Measurements from ENCODE around the gene PPP2R2C. TPM values are rescaled to one million over a fixed set of nuclear protein-coding genes. Genes with fewer than 3 reads are reported as not detected.

Gene PPP2R2C
- total RNA-seq, 4 donors from 2014 or later = 50.7 to 81.3 (median 62.0) TPM

GRCh38 chr4:6293097-6293445, 179.3 kb downstream of the PPP2R2C start:
- no peak overlapping the region for H3K4me3 ChIP-seq (ENCODE audit: low read depth, poor library complexity, severe bottlenecking)
- WGBS, 2 donors = 88 to 90% methylated on average over 8 of the region's 8 CpGs

GRCh38 chr4:6292376-6293096, 179.9 kb downstream of the PPP2R2C start:
- no peak overlapping the region for H3K4me3 ChIP-seq (ENCODE audit: low read depth, poor library complexity, severe bottlenecking)
- no peak for DNase-seq (ENCODE audit: low spot score in 2 of 2)
- no peak for TF ChIP-seq POLR2A (IDR thresholded peaks at IDR 0.05)
- TF ChIP-seq, protein P1, sequence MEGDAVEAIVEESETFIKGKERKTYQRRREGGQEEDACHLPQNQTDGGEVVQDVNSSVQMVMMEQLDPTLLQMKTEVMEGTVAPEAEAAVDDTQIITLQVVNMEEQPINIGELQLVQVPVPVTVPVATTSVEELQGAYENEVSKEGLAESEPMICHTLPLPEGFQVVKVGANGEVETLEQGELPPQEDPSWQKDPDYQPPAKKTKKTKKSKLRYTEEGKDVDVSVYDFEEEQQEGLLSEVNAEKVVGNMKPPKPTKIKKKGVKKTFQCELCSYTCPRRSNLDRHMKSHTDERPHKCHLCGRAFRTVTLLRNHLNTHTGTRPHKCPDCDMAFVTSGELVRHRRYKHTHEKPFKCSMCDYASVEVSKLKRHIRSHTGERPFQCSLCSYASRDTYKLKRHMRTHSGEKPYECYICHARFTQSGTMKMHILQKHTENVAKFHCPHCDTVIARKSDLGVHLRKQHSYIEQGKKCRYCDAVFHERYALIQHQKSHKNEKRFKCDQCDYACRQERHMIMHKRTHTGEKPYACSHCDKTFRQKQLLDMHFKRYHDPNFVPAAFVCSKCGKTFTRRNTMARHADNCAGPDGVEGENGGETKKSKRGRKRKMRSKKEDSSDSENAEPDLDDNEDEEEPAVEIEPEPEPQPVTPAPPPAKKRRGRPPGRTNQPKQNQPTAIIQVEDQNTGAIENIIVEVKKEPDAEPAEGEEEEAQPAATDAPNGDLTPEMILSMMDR (IDR thresholded peaks at IDR 0.05) = no peak
- intact Hi-C loops (cut with DNase I; ENCODE audit: low total_unique reads) = no loop called here
- WGBS, 2 donors = 83 to 84% methylated on average over 13 of the region's 13 CpGs

More at GRCh38 chr4:6293097-6293445, 179.3 kb downstream of the PPP2R2C start:
- DNase-seq (ENCODE audit: low spot score in 2 of 2) = no peak
- TF ChIP-seq POLR2A (IDR thresholded peaks at IDR 0.05) = no peak
- TF ChIP-seq, protein P1 (IDR thresholded peaks at IDR 0.05) = no peak
- intact Hi-C loops (cut with DNase I; ENCODE audit: low total_unique reads) = no loop called here

DNA sequence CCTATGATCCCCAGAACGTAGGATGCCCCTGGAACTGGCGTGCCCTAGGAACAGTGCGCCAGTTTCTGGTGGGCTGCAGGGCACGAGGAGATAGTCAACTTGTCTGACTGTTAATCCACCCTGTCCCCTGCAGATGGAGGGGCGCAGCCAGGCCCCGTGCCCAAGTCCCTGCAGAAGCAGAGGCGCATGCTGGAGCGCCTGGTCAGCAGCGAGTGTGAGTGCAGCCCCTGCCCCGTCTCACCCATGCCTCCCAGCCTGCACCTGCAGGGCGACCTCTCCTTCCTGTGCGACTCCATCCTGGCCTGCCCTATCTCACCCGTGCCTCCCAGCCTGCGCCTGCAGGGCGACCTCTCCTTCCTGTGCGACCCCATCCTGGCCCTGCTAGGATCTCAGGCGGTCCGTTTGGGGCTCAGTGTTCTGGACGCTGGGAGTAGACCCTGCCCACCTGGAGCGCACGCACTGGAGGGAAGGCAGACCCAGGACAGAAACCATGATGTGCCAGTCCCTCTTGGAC, 180.6 kb downstream of the PPP2R2C start:
- TF ChIP-seq POLR2A (IDR thresholded peaks at IDR 0.05) = no peak
- TF ChIP-seq, protein P1 (IDR thresholded peaks at IDR 0.05) = no peak
- WGBS, 2 donors = 83 to 89% methylated on average over 18 to 20 of the region's 21 CpGs
- H3K4me3 ChIP-seq (ENCODE audit: low read depth, poor library complexity, severe bottlenecking) = no peak overlapping the region
- DNase-seq (ENCODE audit: low spot score in 2 of 2) = no peak
- intact Hi-C loops (cut with DNase I; ENCODE audit: low total_unique reads) = no loop called here

- intact Hi-C loops (cut with DNase I; ENCODE audit: low total_unique reads) = no loop called here
- TF ChIP-seq, protein P1 (IDR thresholded peaks at IDR 0.05) = no peak
- TF ChIP-seq POLR2A (IDR thresholded peaks at IDR 0.05) = no peak
- no peak for DNase-seq (ENCODE audit: low spot score in 2 of 2)
- H3K4me3 ChIP-seq (ENCODE audit: low read depth, poor library complexity, severe bottlenecking) = no peak overlapping the region
- WGBS, 2 donors = 85 to 87% methylated on average over 19 to 25 of the region's 25 CpGs
Observed at GRCh38 chr4:6290769-6291547, 181.5 kb downstream of the PPP2R2C start.

DNA sequence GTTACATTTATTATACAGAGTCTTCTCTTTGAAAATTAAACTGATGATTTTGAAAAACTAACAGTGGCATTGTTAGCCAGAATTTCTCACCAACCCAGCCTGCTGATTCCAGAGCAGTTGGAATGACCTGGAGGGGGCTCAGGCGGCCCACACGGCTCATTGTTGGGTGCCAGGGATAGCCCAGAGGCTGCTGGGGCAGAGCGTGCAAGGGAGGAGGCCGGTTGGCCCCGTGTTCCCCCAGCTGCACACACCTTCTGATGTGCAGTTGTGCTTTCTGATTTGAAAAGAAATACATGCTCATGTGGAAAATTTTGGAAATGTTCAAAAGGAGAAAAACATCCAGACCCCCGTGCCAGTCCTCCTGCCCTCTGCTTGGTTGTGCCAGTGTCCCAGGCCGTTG, 182.2 kb downstream of the PPP2R2C start:
- H3K4me3 ChIP-seq (ENCODE audit: low read depth, poor library complexity, severe bottlenecking) = no peak overlapping the region
- no peak for DNase-seq (ENCODE audit: low spot score in 2 of 2)
- TF ChIP-seq, protein P1 (IDR thresholded peaks at IDR 0.05) = no peak
- no peak for TF ChIP-seq POLR2A (IDR thresholded peaks at IDR 0.05)
- intact Hi-C loops (cut with DNase I; ENCODE audit: low total_unique reads) = no loop called here
- WGBS, 2 donors = 84 to 94% methylated on average over 7 of the region's 7 CpGs
